CD8-positive, alpha-beta memory T cell (primary cell): ENCODE measurements around the gene CES1. TPM values are rescaled to one million over a fixed set of nuclear protein-coding genes. Genes with fewer than 3 reads are reported as not detected.
A peak's percentile ranks its signal among the peaks of the same experiment; 100 is the strongest.
"Not testable (repeated sequence)": the region's sequence is repeated elsewhere in the genome, so short reads cannot be mapped to it uniquely, and the experiment has no call there.

ENCODE experiments used
- CTCF ChIA-PET: fragments of 350-600 bp; sonication (Branson Sonifier 250); formaldehyde crosslinking; loops from one replicate; lab custom pipeline; 2021; ENCODE audit warnings: antibody characterized with exemption; lab: Charles Lee
- POLR2A ChIA-PET: fragments of 350-600 bp; sonication (Branson Sonifier 250); formaldehyde crosslinking; loops from one replicate; lab custom pipeline; 2021; ENCODE audit warnings: antibody characterized with exemption; lab: Charles Lee
- DNase-seq, 5 donors: peaks; one replicate each; pipeline versions ENCODE4 v3.0.0 to v3.0.0-alpha.2; 2020 to 2022; ENCODE audit warnings: mixed read lengths in 1 of 5
- H3K27ac ChIP-seq: one replicate; pipeline ENCODE4 v1.7.0; 2013; ENCODE audit warnings: low read depth, mild to moderate bottlenecking, low read length, moderate library complexity
- H3K27me3 ChIP-seq: 2 replicates; pipeline ENCODE4 v1.7.0; 2013; ENCODE audit warnings: low read length, mild to moderate bottlenecking; ENCODE audit not compliant: insufficient read depth, poor library complexity, severe bottlenecking
- H3K36me3 ChIP-seq: 2 replicates; pipeline ENCODE4 v1.7.0; 2013; ENCODE audit warnings: mild to moderate bottlenecking, low read length, moderate library complexity; ENCODE audit not compliant: insufficient read depth
- H3K4me1 ChIP-seq: 2 replicates; pipeline ENCODE4 v1.7.0; 2013; ENCODE audit warnings: mild to moderate bottlenecking, low read length, moderate library complexity; ENCODE audit not compliant: insufficient read depth
- H3K4me3 ChIP-seq: 2 replicates; pipeline ENCODE4 v1.7.0; 2013; ENCODE audit warnings: mild to moderate bottlenecking, low read length
- H3K9me3 ChIP-seq: 2 replicates; pipeline ENCODE4 v1.7.0; 2013; ENCODE audit warnings: mild to moderate bottlenecking, low read length
- H3K27ac Mint-ChIP-seq, 8 donors: one replicate each; pipeline ENCODE4 v1.8.0; 2020 to 2021; ENCODE audit warnings: mixed read lengths in 8 of 8, mild to moderate bottlenecking in 6 of 8, inconsistent platforms in 3 of 8, moderate library complexity in 3 of 8
- H3K27me3 Mint-ChIP-seq, 2 donors: one replicate each; pipeline ENCODE4 v1.8.0; 2020 to 2021; ENCODE audit warnings: mixed read lengths in 2 of 2, mild to moderate bottlenecking in 1 of 2, moderate library complexity in 1 of 2
- H3K36me3 Mint-ChIP-seq, 3 donors: one replicate each; pipeline ENCODE4 v1.8.0; 2020 to 2021; ENCODE audit warnings: mixed read lengths in 3 of 3, inconsistent platforms in 1 of 3, mild to moderate bottlenecking in 1 of 3
- H3K4me1 Mint-ChIP-seq, 3 donors: one replicate each; pipeline ENCODE4 v1.8.0; 2020 to 2021; ENCODE audit warnings: mixed read lengths in 3 of 3, inconsistent platforms in 1 of 3, mild to moderate bottlenecking in 1 of 3
- H3K4me3 Mint-ChIP-seq, 7 donors: one replicate each; pipeline ENCODE4 v1.8.0; 2020 to 2021; ENCODE audit warnings: mixed read lengths in 7 of 7, mild to moderate bottlenecking in 6 of 7, moderate library complexity in 4 of 7, inconsistent platforms in 2 of 7
- H3K9me3 Mint-ChIP-seq, 5 donors: one replicate each; pipeline ENCODE4 v1.8.0; 2020 to 2022; ENCODE audit warnings: mixed read lengths in 5 of 5, mild to moderate bottlenecking in 3 of 5, moderate library complexity in 2 of 5, inconsistent platforms in 1 of 5
- polyA plus RNA-seq: library from polyadenylated mRNA; unstranded; fragments of 300-500 nt; fragmentation: Illumina TruSeq; gene quantifications from one replicate; pipeline ENCODE4 v1.2.3, GENCODE V29; 2021
- total RNA-seq, 2 experiments: library from RNA; stranded (reverse); gene quantifications; one replicate each; pipeline ENCODE4 v1.2.3, GENCODE V29; 2021

The CES1 gene
- total and polyA plus RNA-seq, 3 experiments from 2014 or later = 0.24 to 4.9 TPM; not detected in 1

- CTCF ChIA-PET = no interaction called here
These were observed 17.6 kb downstream of the CES1 start for GRCh38 chr16:55815320-55815719.

GRCh38 chr16:55814174-55814573 lies 18.7 kb downstream of the CES1 start:
- not testable (repeated sequence) for H3K9me3 Mint-ChIP-seq

More at GRCh38 chr16:55815320-55815719, 17.6 kb downstream of the CES1 start:
- Mint-ChIP-seq H3K4me1 (no peaks in the 10 kb centered on the region), H3K4me3 (no peak overlapping the region), H3K27me3 (peaks cover 14 to 65% of the 10 kb centered on the region in 2 donors), H3K9me3 (peaks cover 0 to 3% (median 0%) of the 10 kb centered on the region in 5 donors), H3K36me3 (no peaks in the 10 kb centered on the region), H3K27ac (no peak overlapping the region)
- H3K4me3 ChIP-seq = no peak overlapping the region
- no peaks in the 10 kb centered on the region for H3K9me3 ChIP-seq
- no peaks in the 10 kb centered on the region for H3K4me1 ChIP-seq
- no peaks in the 10 kb centered on the region for H3K36me3 ChIP-seq
- no peaks in the 10 kb centered on the region for H3K27me3 ChIP-seq
- no peak for DNase-seq
- POLR2A ChIA-PET = no interaction called here
- no peak overlapping the region for H3K27ac ChIP-seq

GRCh38 chr16:55813730-55814129 lies 19.2 kb downstream of the CES1 start:
- CTCF ChIA-PET, H3K4me3 Mint-ChIP-seq: not testable (repeated sequence)

More at GRCh38 chr16:55814174-55814573, 18.7 kb downstream of the CES1 start:
- H3K4me3 ChIP-seq, DNase-seq, H3K36me3 Mint-ChIP-seq, H3K27ac ChIP-seq, H3K4me3 Mint-ChIP-seq, H3K27me3 ChIP-seq, POLR2A ChIA-PET, H3K4me1 ChIP-seq, H3K27ac Mint-ChIP-seq, H3K9me3 ChIP-seq, H3K4me1 Mint-ChIP-seq, CTCF ChIA-PET, H3K36me3 ChIP-seq: not testable (repeated sequence)
- peaks cover 13 to 67% of the 10 kb centered on the region in 2 donors for H3K27me3 Mint-ChIP-seq

GRCh38 chr16:55812951-55813350 lies 19.9 kb downstream of the CES1 start:
- H3K4me3 ChIP-seq = no peak overlapping the region
- H3K27ac Mint-ChIP-seq = no peak overlapping the region
- H3K36me3 ChIP-seq = no peaks in the 10 kb centered on the region
- no peak overlapping the region for H3K4me3 Mint-ChIP-seq
- H3K9me3 ChIP-seq = no peaks in the 10 kb centered on the region
- H3K36me3 Mint-ChIP-seq = no peaks in the 10 kb centered on the region
- no peak overlapping the region for H3K27ac ChIP-seq
- H3K27me3 Mint-ChIP-seq = peaks cover 11 to 65% of the 10 kb centered on the region in 2 donors
- DNase-seq = no peak
- ChIA-PET CTCF (no interaction called here), POLR2A (no interaction called here)
- H3K9me3 Mint-ChIP-seq = peaks cover 0 to 3% (median 0%) of the 10 kb centered on the region in 5 donors
- H3K4me1 ChIP-seq = no peaks in the 10 kb centered on the region
- no peaks in the 10 kb centered on the region for H3K4me1 Mint-ChIP-seq
- H3K27me3 ChIP-seq = no peaks in the 10 kb centered on the region

More at GRCh38 chr16:55813730-55814129, 19.2 kb downstream of the CES1 start:
- H3K4me1 Mint-ChIP-seq, H3K9me3 Mint-ChIP-seq, POLR2A ChIA-PET, DNase-seq, H3K36me3 Mint-ChIP-seq, H3K27me3 ChIP-seq, H3K27ac ChIP-seq, H3K36me3 ChIP-seq, H3K9me3 ChIP-seq, H3K4me1 ChIP-seq, H3K4me3 ChIP-seq: not testable (repeated sequence)
- peak overlapping the region in 1 of 8 donors; percentile 68 for H3K27ac Mint-ChIP-seq
- H3K27me3 Mint-ChIP-seq = peaks cover 12 to 63% of the 10 kb centered on the region in 2 donors

GRCh38 chr16:55811811-55812210 lies 21.1 kb downstream of the CES1 start:
- H3K9me3 ChIP-seq = no peaks in the 10 kb centered on the region
- H3K4me1 Mint-ChIP-seq = no peaks in the 10 kb centered on the region
- ChIA-PET CTCF (no interaction called here), POLR2A (no interaction called here)
- H3K27ac Mint-ChIP-seq = no peak overlapping the region
- peaks cover 0 to 3% (median 0%) of the 10 kb centered on the region in 5 donors for H3K9me3 Mint-ChIP-seq
- peak overlapping the region in 1 of 7 donors; percentile 14 for H3K4me3 Mint-ChIP-seq
- H3K36me3 ChIP-seq = no peaks in the 10 kb centered on the region
- no peaks in the 10 kb centered on the region for H3K36me3 Mint-ChIP-seq
- DNase-seq = no peak
- H3K4me1 ChIP-seq = no peaks in the 10 kb centered on the region
- no peaks in the 10 kb centered on the region for H3K27me3 ChIP-seq
- H3K4me3 ChIP-seq = no peak overlapping the region
- peaks cover 11 to 55% of the 10 kb centered on the region in 2 donors for H3K27me3 Mint-ChIP-seq
- H3K27ac ChIP-seq = no peak overlapping the region

GRCh38 chr16:55810451-55810961 lies 22.4 kb downstream of the CES1 start:
- H3K27me3 Mint-ChIP-seq = peaks cover 9 to 42% of the 10 kb centered on the region in 2 donors
- no peaks in the 10 kb centered on the region for H3K9me3 ChIP-seq
- no peak overlapping the region for H3K4me3 Mint-ChIP-seq
- CTCF ChIA-PET = no interaction called here
- H3K4me1 ChIP-seq = no peaks in the 10 kb centered on the region
- peaks cover 0 to 3% (median 0%) of the 10 kb centered on the region in 5 donors for H3K9me3 Mint-ChIP-seq
- no peak overlapping the region for H3K27ac ChIP-seq
- H3K36me3 ChIP-seq = no peaks in the 10 kb centered on the region
- H3K27me3 ChIP-seq = no peaks in the 10 kb centered on the region
- POLR2A ChIA-PET = no interaction called here
- H3K4me1 Mint-ChIP-seq = no peaks in the 10 kb centered on the region
- no peaks in the 10 kb centered on the region for H3K36me3 Mint-ChIP-seq
- no peak for DNase-seq
- H3K27ac Mint-ChIP-seq = no peak overlapping the region
- H3K4me3 ChIP-seq = no peak overlapping the region

GRCh38 chr16:55809851-55810250 lies 23.0 kb downstream of the CES1 start:
- H3K4me3 Mint-ChIP-seq = no peak overlapping the region
- no peaks in the 10 kb centered on the region for H3K27me3 ChIP-seq
- ChIA-PET CTCF (no interaction called here), POLR2A (no interaction called here)
- H3K9me3 Mint-ChIP-seq = no peaks in the 10 kb centered on the region
- no peak for DNase-seq
- H3K9me3 ChIP-seq = no peaks in the 10 kb centered on the region
- no peaks in the 10 kb centered on the region for H3K36me3 Mint-ChIP-seq
- no peak overlapping the region for H3K27ac ChIP-seq
- H3K36me3 ChIP-seq = no peaks in the 10 kb centered on the region
- no peak overlapping the region for H3K27ac Mint-ChIP-seq
- H3K4me3 ChIP-seq = no peak overlapping the region
- H3K4me1 ChIP-seq = no peaks in the 10 kb centered on the region
- H3K27me3 Mint-ChIP-seq = peaks cover 7 to 35% of the 10 kb centered on the region in 2 donors
- no peaks in the 10 kb centered on the region for H3K4me1 Mint-ChIP-seq

- Mint-ChIP-seq H3K27me3 (peaks cover 4 to 31% of the 10 kb centered on the region in 2 donors), H3K36me3 (no peaks in the 10 kb centered on the region), H3K4me3 (no peak overlapping the region), H3K4me1 (no peaks in the 10 kb centered on the region), H3K9me3 (no peaks in the 10 kb centered on the region), H3K27ac (no peak overlapping the region)
- H3K27ac ChIP-seq = no peak overlapping the region
- H3K36me3 ChIP-seq = no peaks in the 10 kb centered on the region
- CTCF ChIA-PET = no interaction called here
- no peaks in the 10 kb centered on the region for H3K9me3 ChIP-seq
- no peaks in the 10 kb centered on the region for H3K27me3 ChIP-seq
- DNase-seq = no peak
- H3K4me3 ChIP-seq = no peak overlapping the region
- POLR2A ChIA-PET = no interaction called here
- H3K4me1 ChIP-seq = no peaks in the 10 kb centered on the region
These were observed 23.5 kb downstream of the CES1 start for GRCh38 chr16:55809386-55809785.
